Mesodermal cell (in vitro differentiated cells): ENCODE measurements around the gene TELO2.
A peak's percentile ranks its signal among the peaks of the same experiment; 100 is the strongest.

Experiments
- H3K27ac ChIP-seq: 2 replicates; pipeline ENCODE4 v1.7.0; 2013; ENCODE audit warnings: mild to moderate bottlenecking, low read depth, low read length, moderate library complexity; ENCODE audit not compliant: severe bottlenecking
- H3K36me3 ChIP-seq: 2 replicates; pipeline ENCODE4 v1.7.1; 2013; ENCODE audit warnings: mild to moderate bottlenecking, low read length, moderate library complexity; ENCODE audit not compliant: control insufficient read depth, insufficient read depth
- H3K4me1 ChIP-seq: one replicate; pipeline ENCODE4 v1.7.1; 2013; ENCODE audit warnings: mild to moderate bottlenecking, low read length; ENCODE audit not compliant: insufficient read depth, control insufficient read depth, poor library complexity, severe bottlenecking
- H3K4me3 ChIP-seq: 2 replicates; pipeline ENCODE4 v1.7.0; 2013; ENCODE audit warnings: low read length, control low read depth, mild to moderate bottlenecking; ENCODE audit not compliant: insufficient read depth, poor library complexity, severe bottlenecking; ENCODE audit errors: extremely low read depth
- H3K9me3 ChIP-seq: 2 replicates; pipeline ENCODE4 v1.7.1; 2013; ENCODE audit warnings: mild to moderate bottlenecking, low read length, moderate library complexity; ENCODE audit not compliant: control insufficient read depth
- WGBS, 2 experiments: methylation state at CpG; one replicate each; pipeline ENCODE4 v1.1.5; 2013; ENCODE audit warnings: missing lambda C conversion rate in 2 of 2; ENCODE audit not compliant: insufficient coverage in 2 of 2; 5-methylcytosine and 5-hydroxymethylcytosine counted together

TELO2 gene

DNA sequence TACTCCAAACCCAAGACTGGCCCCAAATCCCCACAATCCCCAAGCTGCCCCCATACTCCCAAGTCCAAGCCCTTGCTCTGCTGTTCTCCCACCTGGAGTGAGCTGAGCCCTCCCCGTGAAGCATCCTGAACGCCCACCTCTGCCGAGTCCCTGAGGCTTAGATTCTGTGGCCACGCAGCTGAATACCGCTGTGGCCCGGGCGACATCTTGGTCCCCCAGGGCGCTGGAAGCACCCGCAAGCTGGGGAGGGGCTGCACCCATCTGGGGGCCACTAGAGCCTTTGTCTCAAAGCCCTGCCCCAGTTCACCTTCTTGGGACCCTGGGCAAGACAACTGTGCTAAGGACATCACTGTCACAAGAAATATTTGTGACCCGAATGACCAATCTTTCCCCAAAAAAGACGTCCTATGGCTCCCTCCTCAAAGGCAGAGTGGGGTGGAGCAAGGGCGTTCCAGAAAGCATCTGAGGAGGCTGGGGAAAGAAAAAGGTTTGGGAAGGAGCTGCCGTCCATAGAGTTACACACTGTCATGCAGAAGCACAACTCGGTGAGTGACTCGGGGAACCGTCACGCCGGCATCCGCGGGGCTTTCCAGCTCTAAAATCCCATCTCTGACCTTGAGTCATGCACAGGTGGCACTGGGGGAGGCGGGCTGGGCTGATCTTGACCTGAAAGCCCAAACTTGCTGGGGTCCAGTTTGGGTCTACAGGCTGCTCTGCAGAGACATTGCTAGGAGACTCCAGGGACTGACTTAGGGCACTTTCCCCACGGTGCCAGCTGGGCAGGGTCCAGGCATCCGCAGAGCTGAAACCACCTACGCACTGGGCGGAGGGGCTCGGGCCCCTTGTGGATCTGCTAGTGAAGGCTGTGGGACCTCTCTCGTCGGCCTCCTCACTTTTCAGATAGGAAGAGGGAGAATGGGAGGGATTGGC, 11.0 kb upstream of the TELO2 start:
- 86 to 88% methylated on average over 23 to 26 of the region's 28 CpGs for WGBS, 2 experiments
- no peaks in the 10 kb centered on the region for H3K36me3 ChIP-seq

DNA sequence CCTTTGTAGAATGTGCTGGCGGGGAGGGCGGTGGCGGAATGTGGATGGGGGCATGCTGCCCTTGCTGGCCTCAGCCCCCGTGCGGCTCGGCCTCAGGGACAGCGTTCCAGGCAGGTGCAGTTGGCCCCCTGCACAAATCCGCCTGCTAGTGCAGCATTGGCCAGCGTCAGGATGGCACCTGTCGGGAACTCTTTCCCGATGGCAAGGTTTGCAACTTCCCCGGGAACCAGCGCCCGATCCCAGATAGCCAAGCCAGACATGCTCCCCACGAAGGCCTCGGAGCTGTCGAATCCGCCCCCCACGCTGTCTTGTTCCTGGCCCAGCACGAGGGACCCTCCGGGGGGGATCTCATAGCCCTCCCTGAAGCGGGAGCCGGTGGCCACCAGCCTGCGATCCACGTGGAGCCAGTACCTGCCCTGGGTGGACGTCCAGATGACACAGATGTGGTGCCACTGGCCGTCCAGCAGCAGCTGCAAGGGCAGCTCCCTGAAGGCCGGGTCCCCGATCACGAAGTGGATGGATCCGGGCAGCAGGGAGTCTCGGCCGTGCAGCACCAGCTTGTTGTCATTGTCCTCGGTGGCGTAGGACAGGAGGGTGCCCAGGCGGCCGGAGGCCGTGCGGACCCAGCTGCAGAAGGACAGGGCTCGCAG, 7.2 kb upstream of the TELO2 start:
- Histone ChIP-seq H3K36me3 (no peaks in the 10 kb centered on the region), H3K4me3 (no peak overlapping the region), H3K27ac (no peak overlapping the region), H3K4me1 (no peaks in the 10 kb centered on the region), H3K9me3 (no peaks in the 10 kb centered on the region)
- 91 to 95% methylated on average over 33 to 40 of the region's 40 CpGs for WGBS, 2 experiments

More for the DNA sequence above, 11.0 kb upstream of the TELO2 start:
- H3K9me3 ChIP-seq: peaks cover 7% of the 10 kb centered on the region
- no peaks in the 10 kb centered on the region for H3K4me1 ChIP-seq
- no peak overlapping the region for H3K4me3 ChIP-seq
- no peak overlapping the region for H3K27ac ChIP-seq

DNA sequence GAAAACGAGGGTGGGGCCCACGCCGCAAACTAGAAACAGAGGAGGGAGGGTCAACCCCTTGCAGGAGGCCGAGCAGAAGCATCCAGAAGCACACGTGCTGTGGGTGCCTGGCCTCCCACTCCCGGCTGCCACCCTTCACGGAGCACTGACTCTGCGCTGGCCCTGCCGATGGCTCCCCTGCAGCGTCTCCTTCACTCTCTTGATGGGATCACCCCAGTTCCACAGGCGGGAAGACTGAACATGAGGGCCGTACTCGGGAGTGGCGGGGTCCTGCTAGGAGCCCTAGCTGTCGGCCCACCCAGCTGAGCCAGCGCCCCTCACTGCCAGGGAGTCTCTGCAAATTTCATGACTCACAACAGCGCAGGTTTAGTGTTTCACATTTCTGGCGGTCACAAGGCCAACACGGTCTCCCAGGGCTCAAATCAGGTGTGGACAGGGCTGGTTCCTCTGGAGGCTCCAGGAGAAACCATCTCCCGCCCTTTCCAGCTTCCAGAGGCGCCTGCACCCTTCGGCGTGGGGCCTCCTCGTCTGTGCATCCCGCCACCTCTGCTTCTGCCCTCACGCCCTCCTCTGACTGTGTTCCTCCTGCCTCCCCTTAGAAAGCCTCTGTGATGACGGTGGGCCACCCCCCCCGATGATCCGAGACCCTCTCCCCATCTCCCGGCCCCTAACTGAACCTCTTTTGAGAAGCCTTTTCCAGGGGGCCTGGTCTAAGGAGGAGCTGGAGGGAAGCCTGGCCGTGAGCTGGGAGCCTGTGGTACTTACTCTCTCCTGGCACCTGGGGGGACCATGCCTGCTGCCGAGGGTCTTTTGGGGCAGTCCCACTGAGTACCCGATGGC, 6.4 kb upstream of the TELO2 start:
- no peak overlapping the region for H3K4me3 ChIP-seq
- 86% methylated on average over 29 of the region's 33 CpGs for WGBS, 2 experiments
- H3K4me1 ChIP-seq: no peaks in the 10 kb centered on the region
- no peaks in the 10 kb centered on the region for H3K36me3 ChIP-seq
- H3K27ac ChIP-seq: no peak overlapping the region
- H3K9me3 ChIP-seq: no peaks in the 10 kb centered on the region

DNA sequence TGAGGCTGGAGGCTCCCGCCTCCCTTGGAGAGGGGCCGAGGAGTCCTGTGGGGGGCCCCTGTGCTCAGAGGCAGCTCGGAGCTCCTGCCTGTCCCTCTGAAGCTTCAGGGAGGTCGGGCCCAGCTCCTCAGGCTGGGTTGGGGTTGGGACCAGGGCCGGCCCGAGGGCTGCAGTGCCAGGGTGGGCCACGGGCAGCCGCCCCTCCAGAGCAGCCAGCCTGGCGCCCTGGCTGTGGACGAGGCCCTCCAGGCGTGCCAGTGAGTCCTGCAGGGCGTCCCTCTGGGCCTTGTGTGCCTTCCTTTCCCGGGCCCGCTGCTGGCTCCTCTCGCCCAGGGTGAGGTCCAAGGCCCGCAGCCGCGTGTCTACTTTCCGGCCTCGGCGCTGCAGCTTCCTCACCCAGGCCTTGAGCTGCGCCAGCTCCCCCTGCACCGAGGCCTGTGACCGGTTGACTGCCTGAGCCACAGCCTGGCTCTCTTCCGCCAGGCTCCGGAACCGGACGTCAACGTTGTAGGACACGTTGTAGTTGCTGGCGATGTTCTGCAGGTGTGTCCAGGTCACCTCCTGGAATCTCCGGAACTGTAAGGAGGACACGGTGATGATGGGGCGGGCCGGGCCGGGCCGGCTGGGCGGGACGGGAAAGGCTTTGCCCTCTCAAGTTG, 5.6 kb upstream of the TELO2 start:
- Histone ChIP-seq H3K36me3 (no peaks in the 10 kb centered on the region), H3K9me3 (no peaks in the 10 kb centered on the region), H3K4me3 (no peak overlapping the region), H3K27ac (no peak overlapping the region), H3K4me1 (peaks cover 1% of the 10 kb centered on the region)
- WGBS, 2 experiments: 92% methylated on average over 39 of the region's 39 CpGs

DNA sequence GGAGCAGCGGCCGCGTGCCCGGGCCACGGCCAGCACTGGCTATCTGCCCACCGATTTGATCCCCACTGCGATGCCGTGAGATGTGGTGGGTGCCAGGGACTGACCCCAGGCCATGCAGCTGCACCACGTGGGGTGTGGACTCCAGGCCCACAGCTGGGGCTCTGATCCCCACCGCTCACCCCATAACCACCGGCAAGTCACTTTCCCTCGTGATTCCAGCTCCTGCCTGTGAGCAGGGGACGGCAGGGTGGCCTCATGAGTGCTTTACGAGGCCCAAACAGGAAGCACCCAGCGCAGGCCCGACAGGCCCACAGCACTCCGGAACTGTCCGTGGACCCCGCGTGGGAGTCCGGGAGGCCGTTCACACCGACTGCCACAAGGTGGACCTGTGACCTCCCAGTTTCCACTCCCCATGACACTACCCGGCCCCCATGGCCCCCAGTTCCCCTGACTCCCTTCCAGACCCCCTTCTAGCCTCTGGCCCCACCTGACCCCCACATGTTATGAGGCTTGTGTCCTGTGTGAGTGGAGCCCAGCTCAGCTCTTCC, 5.0 kb upstream of the TELO2 start:
- H3K4me1 ChIP-seq: peaks cover 4% of the 10 kb centered on the region
- 92 to 94% methylated on average over 22 to 24 of the region's 24 CpGs for WGBS, 2 experiments
- no peak overlapping the region for H3K27ac ChIP-seq
- no peaks in the 10 kb centered on the region for H3K36me3 ChIP-seq
- H3K4me3 ChIP-seq: no peak overlapping the region
- H3K9me3 ChIP-seq: no peaks in the 10 kb centered on the region

DNA sequence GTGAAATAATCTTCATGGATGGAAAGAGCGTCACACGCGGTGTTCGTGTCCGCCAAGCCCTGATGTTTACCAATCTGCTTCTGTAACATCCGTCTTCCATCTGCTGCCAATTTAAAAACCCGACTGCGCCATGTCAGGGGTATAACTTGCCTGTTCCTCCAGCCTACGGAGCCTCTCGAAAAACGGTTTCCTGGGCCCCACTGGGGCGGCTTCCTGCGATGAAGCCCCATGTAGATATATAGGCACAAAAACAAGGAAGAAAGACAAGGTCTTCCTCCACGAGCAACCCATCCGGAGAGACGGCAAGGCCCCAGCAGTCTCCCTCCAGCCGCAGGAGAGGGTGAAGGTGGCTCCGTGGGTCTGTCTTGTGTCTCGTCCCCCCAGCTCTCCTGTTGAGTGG, 4.5 kb upstream of the TELO2 start, which contains the start of gene PTX4:
Gene PTX4 (minus strand): TSS at position 326 of the 400 bp plus-strand sequence. CDS start 35 bp downstream, at position 291.
- Histone ChIP-seq H3K36me3 (no peaks in the 10 kb centered on the region), H3K27ac (no peak within 1 kb of the TSS), H3K9me3 (no peaks in the 10 kb centered on the region), H3K4me3 (no peak within 1 kb of the TSS), H3K4me1 (peaks cover 4% of the 10 kb centered on the region)
- WGBS, 2 experiments: 91 to 93% methylated on average over 19 of the region's 19 CpGs

DNA sequence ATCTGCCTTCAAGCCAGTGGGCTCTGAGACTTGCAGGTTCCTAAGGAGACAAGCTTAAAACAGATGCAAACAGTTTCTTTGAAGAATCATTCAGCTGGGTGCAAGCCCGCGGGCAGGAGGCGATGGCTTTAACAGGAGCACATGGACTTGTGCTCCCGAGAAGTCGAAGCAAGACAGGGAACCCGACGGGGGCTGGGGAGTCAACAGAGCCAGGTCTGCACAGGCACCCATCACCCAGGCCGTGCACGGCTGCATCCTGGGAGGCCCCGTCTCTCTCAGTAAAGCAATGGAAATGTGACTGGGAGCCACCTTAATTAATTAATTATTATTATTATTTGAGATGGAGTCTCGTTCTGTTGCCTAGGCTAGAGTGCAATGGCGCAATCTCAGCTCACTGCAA, 4.1 kb upstream of the TELO2 start:
- Histone ChIP-seq H3K9me3 (no peaks in the 10 kb centered on the region), H3K36me3 (no peaks in the 10 kb centered on the region), H3K4me3 (no peak overlapping the region), H3K27ac (no peak overlapping the region), H3K4me1 (peaks cover 4% of the 10 kb centered on the region)
- WGBS, 2 experiments: 89 to 90% methylated on average over 8 of the region's 12 CpGs

DNA sequence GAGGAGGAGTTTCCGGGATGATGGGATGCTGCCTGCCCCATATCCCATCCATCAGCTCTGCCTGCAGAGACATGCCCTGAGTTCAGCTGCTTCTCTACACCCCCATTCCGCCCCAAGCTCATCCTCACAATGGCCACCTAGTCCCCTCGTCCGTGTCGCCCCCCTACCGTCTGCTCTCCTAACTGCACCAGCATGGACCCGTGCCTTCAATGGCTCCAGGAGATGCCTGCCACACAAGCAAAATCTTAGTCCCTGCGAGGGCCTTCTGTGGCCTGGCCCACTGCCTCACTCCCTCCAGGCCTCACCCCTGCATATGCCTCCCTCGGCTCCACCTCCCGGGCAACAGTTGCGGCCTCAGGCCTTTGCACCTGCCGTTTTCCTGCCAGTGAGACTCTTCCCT, 1.8 kb upstream of the TELO2 start:
- 82 to 84% methylated on average over 12 of the region's 12 CpGs for WGBS, 2 experiments
- Histone ChIP-seq H3K9me3 (no peaks in the 10 kb centered on the region), H3K36me3 (peaks cover 14% of the 10 kb centered on the region), H3K4me1 (peaks cover 8% of the 10 kb centered on the region), H3K4me3 (no peak overlapping the region), H3K27ac (no peak overlapping the region)

DNA sequence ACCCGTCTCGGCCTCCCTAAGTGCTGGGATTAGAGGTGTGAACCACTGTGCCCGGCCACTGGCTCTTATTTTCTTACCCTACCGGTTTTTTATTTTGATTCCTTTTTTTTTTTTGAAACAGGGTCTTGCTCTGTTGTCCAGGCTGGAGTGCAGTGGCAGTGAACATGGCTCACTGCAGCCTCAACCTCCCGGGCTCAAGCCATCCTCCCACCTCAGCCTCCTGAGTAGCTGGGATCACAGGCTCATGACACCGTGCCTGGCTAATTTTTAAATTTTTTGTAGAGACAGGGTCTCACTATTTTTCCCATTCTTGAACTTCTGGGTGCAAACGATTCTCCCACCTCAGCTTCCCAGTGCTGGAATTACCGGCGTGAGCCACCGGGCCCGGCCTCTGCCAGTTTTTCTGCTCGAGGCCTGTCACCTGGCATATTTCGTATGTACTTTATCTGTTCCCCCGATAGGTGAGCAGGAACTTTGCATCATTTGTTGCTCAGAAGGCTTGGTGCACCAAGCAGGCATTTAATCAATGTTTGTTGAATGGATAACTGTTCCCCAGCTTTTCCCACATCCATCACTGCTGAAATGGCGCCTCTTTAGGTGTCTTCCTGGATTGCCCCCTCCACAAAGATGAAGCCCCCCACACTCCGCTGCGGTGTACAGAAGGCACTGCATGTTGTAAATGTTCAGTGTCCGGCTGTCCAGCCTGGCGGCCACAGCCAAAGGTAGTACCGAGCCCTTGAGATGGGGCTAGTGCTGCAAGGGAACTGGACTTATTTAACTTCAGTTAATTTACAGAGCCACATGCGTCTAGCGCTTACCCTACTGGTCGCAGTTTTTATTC, 858 bp upstream of the TELO2 start:
- Histone ChIP-seq H3K4me3 (peak overlapping the region; percentile 76), H3K27ac (peak overlapping the region; percentile 86), H3K9me3 (no peaks in the 10 kb centered on the region), H3K36me3 (peaks cover 24% of the 10 kb centered on the region), H3K4me1 (peaks cover 8% of the 10 kb centered on the region)
- 94 to 95% methylated on average over 21 to 22 of the region's 23 CpGs for WGBS, 2 experiments
